Epithelial cell of proximal tubule (primary cell): Measurements from ENCODE around the gene NR0B2. TPM values are rescaled to one million over a fixed set of nuclear protein-coding genes. Genes with fewer than 3 reads are reported as not detected.
"Not testable (repeated sequence)": the region's sequence is repeated elsewhere in the genome, so short reads cannot be mapped to it uniquely, and the experiment has no call there.

Experiments
- DNase-seq: peaks from one replicate; pipeline ENCODE4 v3.0.0-alpha.2; 2011; ENCODE audit warnings: low read depth
- H3K4me3 ChIP-seq: 2 replicates; pipeline ENCODE4 v1.5.1; 2011; ENCODE audit warnings: low read depth, mild to moderate bottlenecking, low read length
- total RNA-seq: library from RNA; depleted of rRNA; stranded (reverse); fragments of >200 nt; gene quantifications from 2 replicates; pipeline ENCODE4 v1.2.3, GENCODE V29; 2015
- TF ChIP-seq, protein P1 (sequence below): conservative IDR thresholded peaks from 2 replicates; pipeline ENCODE4 v1.5.1; 2012; ENCODE audit warnings: low read depth, mild to moderate bottlenecking, low read length

The NR0B2 gene
- total RNA-seq, 1 donor from 2014 or later: not detected

DNA sequence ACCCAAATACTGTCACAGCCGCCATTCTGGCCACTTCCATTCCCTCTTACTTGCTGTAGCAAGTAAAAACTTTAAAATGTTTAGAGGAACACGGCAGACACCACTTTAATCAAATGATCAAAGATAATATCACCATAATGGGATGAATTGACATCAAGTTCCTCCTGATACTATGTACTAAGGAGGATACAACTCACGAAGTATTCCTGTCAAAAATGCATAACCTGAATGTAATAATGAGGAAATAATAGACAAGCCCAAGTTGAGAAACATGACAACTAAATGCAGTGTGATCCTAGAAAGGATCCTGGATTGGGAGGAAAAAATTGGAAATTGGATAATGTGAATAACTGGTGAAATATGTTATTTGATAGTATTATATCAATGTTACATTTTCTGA is 42.5 kb upstream of the NR0B2 start:
- no peak overlapping the region for H3K4me3 ChIP-seq
- DNase-seq: no peak
- TF ChIP-seq, protein P1, sequence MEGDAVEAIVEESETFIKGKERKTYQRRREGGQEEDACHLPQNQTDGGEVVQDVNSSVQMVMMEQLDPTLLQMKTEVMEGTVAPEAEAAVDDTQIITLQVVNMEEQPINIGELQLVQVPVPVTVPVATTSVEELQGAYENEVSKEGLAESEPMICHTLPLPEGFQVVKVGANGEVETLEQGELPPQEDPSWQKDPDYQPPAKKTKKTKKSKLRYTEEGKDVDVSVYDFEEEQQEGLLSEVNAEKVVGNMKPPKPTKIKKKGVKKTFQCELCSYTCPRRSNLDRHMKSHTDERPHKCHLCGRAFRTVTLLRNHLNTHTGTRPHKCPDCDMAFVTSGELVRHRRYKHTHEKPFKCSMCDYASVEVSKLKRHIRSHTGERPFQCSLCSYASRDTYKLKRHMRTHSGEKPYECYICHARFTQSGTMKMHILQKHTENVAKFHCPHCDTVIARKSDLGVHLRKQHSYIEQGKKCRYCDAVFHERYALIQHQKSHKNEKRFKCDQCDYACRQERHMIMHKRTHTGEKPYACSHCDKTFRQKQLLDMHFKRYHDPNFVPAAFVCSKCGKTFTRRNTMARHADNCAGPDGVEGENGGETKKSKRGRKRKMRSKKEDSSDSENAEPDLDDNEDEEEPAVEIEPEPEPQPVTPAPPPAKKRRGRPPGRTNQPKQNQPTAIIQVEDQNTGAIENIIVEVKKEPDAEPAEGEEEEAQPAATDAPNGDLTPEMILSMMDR: no peak

- TF ChIP-seq, protein P1: no peak
- DNase-seq: no peak
- no peak overlapping the region for H3K4me3 ChIP-seq
Observed at GRCh38 chr1:26953374-26953773, 39.6 kb upstream of the NR0B2 start.

DNA sequence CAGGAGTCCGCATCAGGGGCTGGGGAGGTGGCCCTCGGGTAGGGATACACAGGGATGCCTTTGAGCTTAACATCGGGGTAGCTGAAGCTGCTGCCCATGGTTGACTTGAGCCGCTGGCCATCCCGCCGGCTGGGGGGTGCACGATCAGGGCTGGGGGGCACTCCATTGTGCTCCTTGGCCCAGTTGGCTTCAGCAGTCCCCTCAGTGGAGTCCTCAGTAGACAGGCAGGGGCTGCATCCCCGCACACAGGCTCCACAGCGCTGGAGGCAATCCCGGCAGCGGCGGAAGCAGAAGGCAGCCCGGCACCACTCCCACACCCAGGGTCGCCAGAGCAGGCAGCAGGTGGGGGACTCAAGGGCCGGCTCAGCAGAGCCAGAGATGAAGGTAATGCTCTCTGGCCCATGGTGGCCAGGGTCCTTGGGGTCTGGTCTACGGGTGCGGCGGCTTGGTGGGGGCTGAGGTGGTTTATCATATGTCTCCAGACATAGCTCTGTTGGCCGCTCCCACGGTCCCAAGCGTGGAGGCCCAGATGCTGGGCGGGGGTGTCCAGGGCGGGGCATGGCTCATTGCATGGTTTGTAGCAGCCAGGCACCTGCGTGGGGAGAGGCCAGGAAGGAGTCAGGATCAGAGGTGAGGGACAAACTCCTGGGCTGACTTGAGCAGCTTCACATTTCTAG is 38.2 kb upstream of the NR0B2 start:
- no peak overlapping the region for H3K4me3 ChIP-seq
- DNase-seq: no peak
- TF ChIP-seq, protein P1: no peak

DNA sequence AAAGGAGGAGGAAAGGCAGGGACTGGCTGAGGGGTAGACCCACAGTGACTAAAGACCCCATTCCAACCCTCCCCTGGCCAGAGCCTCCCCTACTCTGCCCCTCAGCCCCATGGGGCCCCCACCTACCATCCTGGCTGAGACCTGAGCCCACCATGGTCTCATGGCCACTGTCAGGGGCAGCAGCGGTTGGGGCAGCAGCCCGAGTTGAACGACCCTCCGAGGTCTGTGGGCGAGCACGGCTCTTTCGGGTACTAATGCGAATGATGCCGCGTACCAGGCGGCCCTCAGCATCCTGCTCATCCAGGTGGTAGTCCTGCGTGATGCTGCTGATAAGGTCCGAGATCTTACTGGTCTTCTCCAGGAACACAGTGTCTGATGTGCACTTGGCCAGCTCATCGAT is 37.4 kb upstream of the NR0B2 start:
- TF ChIP-seq, protein P1: no peak
- no peak overlapping the region for H3K4me3 ChIP-seq
- no peak for DNase-seq

DNA sequence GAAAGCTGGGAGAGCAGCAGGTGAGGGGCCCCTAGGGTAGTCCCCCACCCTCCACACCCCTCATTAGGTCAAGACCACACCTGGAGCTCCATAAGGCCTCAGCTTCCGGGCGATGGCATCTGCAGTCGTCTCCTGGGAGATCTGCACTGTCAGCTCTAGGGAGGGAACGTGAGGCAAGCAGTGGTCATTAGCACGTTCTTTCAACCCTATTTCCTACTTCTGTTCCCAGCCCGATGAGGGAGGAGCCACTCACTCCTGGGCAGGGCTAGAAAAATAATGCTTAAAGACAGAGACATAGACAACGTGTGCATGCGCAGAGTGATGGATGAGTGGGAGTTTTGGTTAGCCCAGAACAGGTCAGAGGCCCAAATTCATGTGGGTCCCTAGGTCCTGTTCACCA is 36.8 kb upstream of the NR0B2 start:
- DNase-seq: no peak
- no peak overlapping the region for H3K4me3 ChIP-seq
- TF ChIP-seq, protein P1: no peak

- no peak overlapping the region for H3K4me3 ChIP-seq
- TF ChIP-seq, protein P1: no peak
Observed at GRCh38 chr1:26949926-26950319, 36.1 kb upstream of the NR0B2 start.

DNA sequence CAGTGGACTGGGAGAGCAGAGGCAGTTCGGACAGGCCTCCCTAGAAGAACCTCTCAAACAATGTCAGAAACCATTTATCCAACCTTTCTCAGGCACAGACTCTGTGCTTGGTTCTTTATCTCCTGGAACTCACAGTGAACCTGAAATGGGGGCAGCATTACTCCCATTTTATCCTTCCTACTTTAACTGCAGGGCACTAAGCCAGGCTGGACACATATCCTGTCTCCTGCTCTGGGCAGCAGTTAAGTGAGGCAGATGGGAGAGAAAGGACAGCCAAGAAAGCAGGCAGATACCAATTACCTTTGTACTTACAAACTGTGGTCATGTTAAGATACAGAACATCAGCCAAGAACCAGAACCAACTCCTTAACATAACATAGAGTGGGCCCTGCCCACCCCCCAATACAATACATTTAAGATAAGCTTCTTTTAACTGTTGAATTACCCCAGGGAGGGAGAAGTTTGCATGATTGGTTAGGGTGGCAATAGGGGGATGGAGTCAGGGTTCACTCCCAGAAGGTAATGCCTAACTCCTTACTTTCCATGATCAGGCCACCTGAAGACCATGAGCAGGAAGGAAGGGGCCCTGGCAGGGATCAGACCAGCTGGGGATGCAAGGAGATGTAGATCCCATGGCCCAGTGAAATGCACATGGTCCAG is 35.6 kb upstream of the NR0B2 start:
- DNase-seq: no peak
- no peak overlapping the region for H3K4me3 ChIP-seq
- TF ChIP-seq, protein P1: no peak

More at GRCh38 chr1:26949926-26950319, 36.1 kb upstream of the NR0B2 start:
- no peak for DNase-seq

GRCh38 chr1:26948725-26949057 is 34.9 kb upstream of the NR0B2 start:
- DNase-seq: not testable (repeated sequence)

More at GRCh38 chr1:26948725-26949057, 34.9 kb upstream of the NR0B2 start:
- not testable (repeated sequence) for H3K4me3 ChIP-seq
